Breast epithelium (tissue), 4 donors: Measurements from ENCODE around the gene HDAC7. TPM values are rescaled to one million over a fixed set of nuclear protein-coding genes. Genes with fewer than 3 reads are reported as not detected.
A peak's percentile ranks its signal among the peaks of the same experiment; 100 is the strongest.

ENCODE experiments used
- DNase-seq, 2 donors: peaks; one replicate each; pipeline ENCODE4 v3.0.0-alpha.2; 2019; ENCODE audit warnings: low spot score in 2 of 2
- H3K27ac ChIP-seq, 2 donors: fragments of 200-600 bp; sonication (generic) in 1 of 2; one replicate each; pipeline ENCODE4 v1.5.1; 2016 to 2019; ENCODE audit warnings: mild to moderate bottlenecking in 1 of 2
- H3K27me3 ChIP-seq, 2 donors: fragments of 200-600 bp; sonication (generic) in 1 of 2; one replicate each; pipeline versions ENCODE4 v1.5.1 to v1.6.0; 2017 to 2019; ENCODE audit warnings: control low read depth in 1 of 2, mild to moderate bottlenecking in 1 of 2
- H3K36me3 ChIP-seq: fragments of 200-600 bp; one replicate; pipeline ENCODE4 v1.5.1; 2019
- H3K4me1 ChIP-seq, 2 donors: fragments of 200-600 bp; sonication (generic); one replicate each; pipeline ENCODE4 v1.5.1; 2016 to 2019; ENCODE audit warnings: control low read depth in 1 of 2
- H3K4me3 ChIP-seq, 3 donors: fragments of 200-600 bp; sonication (generic); 1 replicate in 2 of 3; 2 replicates in 1 of 3; pipeline ENCODE4 v1.5.1; 2016 to 2019; ENCODE audit warnings: mild to moderate bottlenecking in 3 of 3, moderate library complexity in 2 of 3
- H3K9me3 ChIP-seq, 2 donors: fragments of 200-600 bp; sonication (generic) in 1 of 2; one replicate each; pipeline ENCODE4 v1.5.1; 2016 to 2019; ENCODE audit warnings: control low read depth in 1 of 2
- CTCF ChIP-seq, 3 donors: fragments of 450-650 bp; IDR thresholded peaks; one replicate each; pipeline ENCODE4 v1.5.1; 2016 to 2017; ENCODE audit warnings: antibody characterized with exemption in 3 of 3, mild to moderate bottlenecking in 3 of 3, moderate library complexity in 3 of 3
- POLR2A ChIP-seq: fragments of 450-650 bp; IDR thresholded peaks from one replicate; pipeline ENCODE4 v1.6.1; 2016; ENCODE audit warnings: antibody characterized with exemption, mild to moderate bottlenecking, moderate library complexity
- POLR2AphosphoS5 ChIP-seq, 3 donors: sonication (generic); formaldehyde crosslinking; IDR thresholded peaks; one replicate each; pipeline ENCODE4 v1.6.1; 2017; ENCODE audit warnings: antibody characterized with exemption in 3 of 3
- intact Hi-C: fragments of 100-400 bp; cut with DNase I; formaldehyde crosslinking; loops from one replicate; pipeline ENCODE4 v1.15.1; 2023; ENCODE audit warnings: low total_unique reads
- total RNA-seq, 3 donors: library from RNA; depleted of rRNA; stranded (reverse); fragments of >200 nt; gene quantifications; one replicate each; pipeline ENCODE4 v1.1.0, GENCODE V29; 2016

Gene HDAC7
- total RNA-seq, 3 donors from 2014 or later: 37.6 to 77.0 (median 44.9) TPM

- Histone ChIP-seq H3K4me1 (peaks cover 41 to 48% of the 10 kb centered on the region in 2 donors), H3K9me3 (no peaks in the 10 kb centered on the region), H3K36me3 (no peaks in the 10 kb centered on the region), H3K27ac (peak overlapping the region; percentile 71 to 82), H3K27me3 (no peaks in the 10 kb centered on the region), H3K4me3 (peak overlapping the region in 1 of 3 donors; percentile 16)
- TF ChIP-seq POLR2AphosphoS5 (IDR thresholded peaks at IDR 0.05): no peak
- TF ChIP-seq CTCF (IDR thresholded peaks at IDR 0.05): no peak
- TF ChIP-seq POLR2A: no peak
- intact Hi-C loops: no loop called here
- no peak for DNase-seq
Measured at GRCh38 chr12:47801904-47802246, 17.8 kb downstream of the HDAC7 start.

GRCh38 chr12:47801170-47801903, 18.4 kb downstream of the HDAC7 start:
- peaks cover 41 to 48% of the 10 kb centered on the region in 2 donors for H3K4me1 ChIP-seq
- no peaks in the 10 kb centered on the region for H3K27me3 ChIP-seq
- H3K36me3 ChIP-seq: no peaks in the 10 kb centered on the region
- peak overlapping the region; percentile 71 to 82 for H3K27ac ChIP-seq
- DNase-seq: no peak
- no peaks in the 10 kb centered on the region for H3K9me3 ChIP-seq
- H3K4me3 ChIP-seq: peak overlapping the region in 1 of 3 donors; percentile 16
- intact Hi-C loops: no loop called here
- TF ChIP-seq POLR2A (no peak), CTCF (IDR thresholded peaks at IDR 0.05) (no peak), POLR2AphosphoS5 (IDR thresholded peaks at IDR 0.05) (peak in 1 of 3 donors; percentile 18)

- TF ChIP-seq POLR2AphosphoS5 (IDR thresholded peaks at IDR 0.05): no peak
- no peak for TF ChIP-seq POLR2A
- no peak for TF ChIP-seq CTCF (IDR thresholded peaks at IDR 0.05)
- Histone ChIP-seq H3K4me3 (no peak overlapping the region), H3K4me1 (peaks cover 40 to 42% of the 10 kb centered on the region in 2 donors), H3K27me3 (no peaks in the 10 kb centered on the region), H3K9me3 (no peaks in the 10 kb centered on the region), H3K27ac (peak overlapping the region; percentile 71 to 82), H3K36me3 (no peaks in the 10 kb centered on the region)
- intact Hi-C loops: no loop called here
- DNase-seq: no peak
Measured at GRCh38 chr12:47800582-47800981, 19.1 kb downstream of the HDAC7 start.

- TF ChIP-seq POLR2AphosphoS5 (IDR thresholded peaks at IDR 0.05) (no peak), POLR2A (no peak), CTCF (IDR thresholded peaks at IDR 0.05) (no peak)
- no peaks in the 10 kb centered on the region for H3K27me3 ChIP-seq
- H3K36me3 ChIP-seq: no peaks in the 10 kb centered on the region
- intact Hi-C loops: no loop called here
- no peak for DNase-seq
- no peaks in the 10 kb centered on the region for H3K9me3 ChIP-seq
- peak overlapping the region; percentile 71 to 82 for H3K27ac ChIP-seq
- H3K4me3 ChIP-seq: no peak overlapping the region
- H3K4me1 ChIP-seq: peaks cover 33 to 35% of the 10 kb centered on the region in 2 donors
Measured at GRCh38 chr12:47799357-47799955, 20.2 kb downstream of the HDAC7 start.

GRCh38 chr12:47798382-47798948, 21.2 kb downstream of the HDAC7 start:
- no peaks in the 10 kb centered on the region for H3K36me3 ChIP-seq
- H3K27me3 ChIP-seq: no peaks in the 10 kb centered on the region
- peak overlapping the region in 1 of 2 donors; percentile 82 for H3K27ac ChIP-seq
- H3K9me3 ChIP-seq: no peaks in the 10 kb centered on the region
- no peak for DNase-seq
- TF ChIP-seq POLR2AphosphoS5 (IDR thresholded peaks at IDR 0.05) (no peak), CTCF (IDR thresholded peaks at IDR 0.05) (no peak)
- H3K4me1 ChIP-seq: peaks cover 25 to 26% of the 10 kb centered on the region in 2 donors
- intact Hi-C loops: no loop called here
- H3K4me3 ChIP-seq: no peak overlapping the region
